Measurements from ENCODE around the gene HK2. TPM values are rescaled to one million over a fixed set of nuclear protein-coding genes. Genes with fewer than 3 reads are reported as not detected.

The HK2 gene
- total and polyA plus RNA-seq, 2 of the 4 experiments (the other 2 are of a cell fraction): 17.4 to 20.9 TPM

GRCh38 chr2:74935975-74936391 is 102.1 kb downstream of the HK2 start:
- intact Hi-C loops (cut with micrococcal nuclease): no loop called here
- H3K9me1 ChIP-seq (ENCODE audit: insufficient read depth, low read length): no peaks in the 10 kb centered on the region
- 81% methylated on average over 3 of the region's 4 CpGs; no CpG with 5 or more reads in 1 of the 2 experiments for WGBS, 2 experiments (ENCODE audit: extremely low coverage in 2 of 2, insufficient read length in 1 of 2)
- H4K5ac ChIP-seq (ENCODE audit: low read depth, low read length): no peak overlapping the region
- no peaks in the 10 kb centered on the region for H3K9me3 ChIP-seq (ENCODE audit: control insufficient read depth, insufficient read depth, low read length)
- TF ChIP-seq CEBPB (IDR thresholded peaks at IDR 0.05; ENCODE audit: low read depth, low read length) (no peak), NFE2L2 (IDR thresholded peaks at IDR 0.05; ENCODE audit: low read depth, low read length) (0 out of 2 replicates have a peak, but pooled peaks have one; percentile 31), MAFK (IDR thresholded peaks at IDR 0.05; ENCODE audit: low read depth, low read length) (no peak), RFX5 (IDR thresholded peaks at IDR 0.05; ENCODE audit: low read depth, low read length) (no peak), MXI1 (IDR thresholded peaks at IDR 0.05; ENCODE audit: borderline replicate concordance, low read depth, low read length) (no peak), RAD21 (IDR thresholded peaks at IDR 0.05; ENCODE audit: low read length) (no peak), SMC3 (IDR thresholded peaks at IDR 0.05; ENCODE audit: low read depth, low read length) (no peak)
- no peak overlapping the region for H2AK9ac ChIP-seq (replicated peaks; ENCODE audit: low read depth, low read length, poor library complexity)
- no TSS peak for BruUV-seq (replicated peaks)
- no peak overlapping the region for H3K23ac ChIP-seq (ENCODE audit: low read depth, low read length)
- no peak overlapping the region for H2BK15ac ChIP-seq (ENCODE audit: low read depth, low read length)
- no peak overlapping the region for H2AK5ac ChIP-seq (ENCODE audit: low read depth, low read length)
- no peaks in the 10 kb centered on the region for H4K20me1 ChIP-seq (ENCODE audit: insufficient read depth, low read length)
- H3K27me3 ChIP-seq (ENCODE audit: control insufficient read depth, insufficient read depth, low read length): no peaks in the 10 kb centered on the region
- H2AFZ ChIP-seq (replicated peaks; ENCODE audit: low read length, poor library complexity): no peak overlapping the region
- ChIA-PET POLR2A (ENCODE audit: unreplicated experiment) (no interaction called here), CTCF (no interaction called here)
- no peak overlapping the region for H3K14ac ChIP-seq (replicated peaks; ENCODE audit: low read depth, low read length)
- ATAC-seq (ENCODE audit: low read depth) (no peak), DNase-seq (no peak)
- no peak overlapping the region for H2BK20ac ChIP-seq (ENCODE audit: low read depth, low read length)
- no peak overlapping the region for H3K9ac ChIP-seq (ENCODE audit: low read depth, low read length)
- no peak overlapping the region for H3K4me2 ChIP-seq (ENCODE audit: low read depth, low read length)
- dilution Hi-C loops (cut with HindIII; ENCODE audit: low sequenced_read_pairs, unreplicated experiment): no loop called here
- peaks cover 0 to 4% of the 10 kb centered on the region in 2 experiments; a peak in 1 of 4 replicates for H3K79me1 ChIP-seq (ENCODE audit: low read depth in 1 of 2, low read length in 2 of 2)
- in situ Hi-C loops (cut with MboI; ENCODE audit: low sequenced_read_pairs): no loop called here
- no peak overlapping the region for H3K18ac ChIP-seq (ENCODE audit: low read depth, low read length)
- no peak overlapping the region for H2BK5ac ChIP-seq (ENCODE audit: low read depth, low read length, poor library complexity, severe bottlenecking)
- no peak overlapping the region for H3K4me3 ChIP-seq (ENCODE audit: insufficient read depth, low read depth, low read length)
- H3K27ac ChIP-seq (ENCODE audit: insufficient read depth, low read length): no peak overlapping the region
- H3K56ac ChIP-seq (ENCODE audit: extremely low read depth, insufficient read depth, low read length): no peak overlapping the region
- H4K8ac ChIP-seq (ENCODE audit: low read depth in 2 of 2, low read length in 2 of 2): no peak overlapping the region
- H3K36me3 ChIP-seq (ENCODE audit: control insufficient read depth, insufficient read depth, low read length): no peaks in the 10 kb centered on the region; the same call in 1 of the 2 replicates
- peaks cover 2% of the 10 kb centered on the region; the same call in 1 of the 2 replicates for H3K4me1 ChIP-seq (ENCODE audit: control insufficient read depth, insufficient read depth, low read length)
- no peak overlapping the region for H4K91ac ChIP-seq (ENCODE audit: insufficient read depth, low read depth, low read length)
- no peak overlapping the region for H2BK120ac ChIP-seq (ENCODE audit: low read depth, low read length)
- no peak overlapping the region for H3K4ac ChIP-seq (ENCODE audit: low read depth, low read length)

Data from IMR-90 (cell line).